Left ventricle myocardium inferior (tissue), 1 donor: Measurements from ENCODE around the gene YES1. TPM values are rescaled to one million over a fixed set of nuclear protein-coding genes. Genes with fewer than 3 reads are reported as not detected.

Experiments used
- DNase-seq: peaks from one replicate; pipeline ENCODE4 v3.0.0-alpha.2; 2020
- H3K27ac ChIP-seq: fragments of 200-600 bp; replicated peaks from 2 replicates; pipeline ENCODE4 v1.8.0; 2021
- H3K27me3 ChIP-seq: fragments of 200-600 bp; 2 replicates; pipeline ENCODE4 v1.8.0; 2021; ENCODE audit warnings: low read depth
- H3K36me3 ChIP-seq: fragments of 200-600 bp; 2 replicates; pipeline ENCODE4 v1.8.0; 2021
- H3K4me1 ChIP-seq: fragments of 200-600 bp; 2 replicates; pipeline ENCODE4 v1.8.0; 2021
- H3K4me3 ChIP-seq: fragments of 200-600 bp; 2 replicates; pipeline ENCODE4 v1.8.0; 2021; ENCODE audit warnings: mild to moderate bottlenecking, moderate library complexity
- H3K9me3 ChIP-seq: fragments of 200-600 bp; replicated peaks from 2 replicates; pipeline ENCODE4 v1.8.0; 2021
- CTCF ChIP-seq: fragments of 200-600 bp; IDR thresholded peaks from 2 replicates; pipeline ENCODE4 v1.8.0; 2021; ENCODE audit warnings: antibody characterized with exemption, mild to moderate bottlenecking, borderline replicate concordance
- intact Hi-C: fragments of 100-400 bp; cut with micrococcal nuclease; formaldehyde crosslinking; loops from one replicate; pipeline ENCODE4 v1.11.0; 2022
- total RNA-seq: library from RNA; stranded (reverse); fragmentation: NEBNext Ultra II Directional; extraction: Animal tissue kit (Norgen Biotek cat#: 25700); gene quantifications from one replicate; pipeline ENCODE4 v1.2.1, GENCODE V29; 2021
- donor health status: DM: no; HTN: yes; CAD: no; lungs with severe emphysema.

YES1 gene
- total RNA-seq, 1 donor from 2014 or later: 21.7 TPM

DNA sequence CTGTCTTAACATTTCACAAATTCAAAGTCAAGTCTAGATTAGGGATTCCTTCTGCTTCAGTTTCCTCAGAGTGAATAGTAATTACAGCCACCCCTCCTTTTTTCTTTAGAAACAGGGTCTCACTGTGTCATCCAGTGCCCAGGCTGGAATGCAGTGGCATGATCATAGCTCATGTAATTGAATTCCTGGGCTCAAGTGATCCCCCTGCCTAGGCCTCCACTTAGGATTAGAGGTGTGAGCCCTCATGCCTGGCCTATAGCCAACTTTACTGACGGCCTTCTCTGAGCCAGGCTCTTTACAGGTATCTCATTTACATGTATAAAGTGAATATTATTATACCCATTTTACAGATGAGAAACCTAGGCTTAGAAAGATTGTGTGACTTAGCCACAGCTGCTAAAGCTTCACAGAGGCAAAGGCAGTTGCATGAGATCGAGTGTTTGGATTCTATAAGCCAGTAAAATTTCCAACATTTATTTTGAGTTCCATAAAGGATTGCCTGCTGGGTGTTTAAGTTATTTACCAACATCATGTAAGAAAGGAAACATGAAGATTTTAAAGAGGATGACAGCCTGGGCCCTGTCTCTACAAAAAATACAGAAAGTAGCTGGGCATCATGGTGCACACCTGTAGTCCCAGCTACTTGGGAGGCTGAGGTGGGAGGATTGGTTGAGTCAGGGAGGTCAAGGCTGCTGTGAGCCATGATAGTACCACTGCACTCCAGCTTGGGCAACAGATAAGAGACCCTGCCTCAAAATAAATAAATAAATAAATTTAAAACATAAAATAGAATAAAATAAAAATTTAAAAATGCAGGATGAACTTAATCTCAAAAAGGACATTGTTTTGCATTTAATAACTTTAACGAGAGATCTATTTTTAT, 101.4 kb downstream of the YES1 start:
- Histone ChIP-seq H3K4me1 (peaks cover 34% of the 10 kb centered on the region), H3K27me3 (no peaks in the 10 kb centered on the region), H3K4me3 (peak overlapping the region; percentile 75), H3K27ac (peak overlapping the region; percentile 86), H3K9me3 (peaks cover 26% of the 10 kb centered on the region), H3K36me3 (no peaks in the 10 kb centered on the region)
- no peak for DNase-seq
- intact Hi-C loops: no loop called here
- TF ChIP-seq CTCF: no peak

GRCh38 chr18:709771-710170, 102.3 kb downstream of the YES1 start:
- peaks cover 23% of the 10 kb centered on the region for H3K9me3 ChIP-seq
- peak overlapping the region; percentile 8 for H3K27ac ChIP-seq
- peaks cover 6% of the 10 kb centered on the region for H3K36me3 ChIP-seq
- H3K27me3 ChIP-seq: no peaks in the 10 kb centered on the region
- intact Hi-C loops: no loop called here
- DNase-seq: no peak
- peaks cover 34% of the 10 kb centered on the region for H3K4me1 ChIP-seq
- H3K4me3 ChIP-seq: no peak overlapping the region
- no peak for TF ChIP-seq CTCF

GRCh38 chr18:708096-708495, 103.9 kb downstream of the YES1 start:
- Histone ChIP-seq H3K27ac (no peak overlapping the region), H3K4me1 (peaks cover 34% of the 10 kb centered on the region), H3K36me3 (peaks cover 16% of the 10 kb centered on the region), H3K9me3 (peaks cover 6% of the 10 kb centered on the region), H3K4me3 (no peak overlapping the region), H3K27me3 (no peaks in the 10 kb centered on the region)
- intact Hi-C loops: no loop called here
- no peak for DNase-seq
- TF ChIP-seq CTCF: no peak

GRCh38 chr18:706405-706804, 105.6 kb downstream of the YES1 start:
- DNase-seq: no peak
- Histone ChIP-seq H3K4me1 (peaks cover 25% of the 10 kb centered on the region), H3K4me3 (no peak overlapping the region), H3K27ac (no peak overlapping the region), H3K9me3 (no peaks in the 10 kb centered on the region), H3K27me3 (no peaks in the 10 kb centered on the region), H3K36me3 (peaks cover 17% of the 10 kb centered on the region)
- intact Hi-C loops: no loop called here
- TF ChIP-seq CTCF: no peak

DNA sequence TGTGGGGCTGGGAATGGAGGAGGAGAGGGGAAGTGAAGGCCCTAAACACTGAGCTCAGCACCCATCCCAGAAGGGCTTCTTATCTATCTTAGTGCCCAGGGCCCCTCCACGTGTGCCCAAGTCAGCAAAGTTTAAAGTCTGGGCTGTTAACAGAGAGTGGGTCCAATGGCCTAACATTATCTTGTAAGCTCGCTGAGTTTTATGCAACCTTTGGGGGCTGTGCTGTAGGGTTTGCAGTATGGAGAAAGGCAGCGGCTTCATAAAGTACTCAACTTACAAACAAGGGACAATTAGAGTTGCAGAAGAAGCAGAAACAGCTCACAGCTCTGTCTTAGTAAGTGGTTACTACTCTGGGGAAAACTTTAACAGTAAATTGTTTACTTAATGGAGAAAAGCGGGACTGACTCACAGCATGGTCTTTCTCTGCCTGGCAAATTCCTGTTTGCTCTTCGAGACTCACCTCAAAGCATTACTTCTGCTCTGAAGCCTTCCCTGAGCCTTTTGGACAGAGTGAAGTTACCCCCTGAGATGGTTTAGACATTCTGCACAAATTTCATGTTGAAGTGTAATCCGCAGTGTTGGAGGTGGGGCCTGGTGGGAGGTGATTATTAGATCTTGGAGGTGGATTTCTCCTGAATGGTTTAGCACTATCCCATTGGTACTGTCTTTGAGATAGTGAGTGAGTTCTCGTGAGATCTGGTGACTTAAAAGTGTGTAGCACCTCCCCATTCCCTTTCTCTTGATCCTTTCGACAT, 108.7 kb downstream of the YES1 start:
- no peak for DNase-seq
- Histone ChIP-seq H3K27me3 (no peaks in the 10 kb centered on the region), H3K9me3 (no peaks in the 10 kb centered on the region), H3K36me3 (peaks cover 21% of the 10 kb centered on the region), H3K27ac (no peak overlapping the region), H3K4me1 (no peaks in the 10 kb centered on the region), H3K4me3 (no peak overlapping the region)
- TF ChIP-seq CTCF: no peak
- intact Hi-C loops: no loop called here
